H1 (cell line): ENCODE results near the gene SLC35E1. TPM values are rescaled to one million over a fixed set of nuclear protein-coding genes. Genes with fewer than 3 reads are reported as not detected.

Experiments
- CTCF ChIA-PET: fragments of 300-600 bp; sonication (Branson Sonifier 250); formaldehyde crosslinking; loops from one replicate; lab custom pipeline; 2021; ENCODE audit not compliant: partially characterized antibody; lab: Charles Lee
- POLR2A ChIA-PET: fragments of 300-600 bp; sonication (Branson Sonifier 250); formaldehyde crosslinking; loops from one replicate; lab custom pipeline; 2021; ENCODE audit warnings: inconsistent platforms; ENCODE audit not compliant: partially characterized antibody; lab: Charles Lee
- DNase-seq, 2 experiments: peaks; one replicate each; pipeline versions ENCODE4 v3.0.0 to v3.0.0-alpha.2; 2010 to 2022; ENCODE audit warnings: low spot score in 2 of 2, low read depth in 1 of 2, mixed read lengths in 1 of 2
- FAIRE-seq: peaks from 2 replicates; lab custom pipeline; 2011; peaks lifted over from hg19 to GRCh38; lab: Jason Lieb, UNC
- H2AFZ ChIP-seq: 2 replicates; pipeline ENCODE4 v1.8.1; 2012; ENCODE audit warnings: low read length, inconsistent platforms
- H2AK5ac ChIP-seq: 2 replicates; pipeline ENCODE4 v1.6.1; 2013; ENCODE audit warnings: low read depth, low read length
- H2BK120ac ChIP-seq: replicated peaks from 2 replicates; pipeline ENCODE3; 2013; ENCODE audit warnings: low read depth, low read length, inconsistent platforms
- H2BK12ac ChIP-seq: 2 replicates; pipeline ENCODE4 v1.6.1; 2013; ENCODE audit warnings: low read depth, low read length
- H2BK15ac ChIP-seq: 2 replicates; pipeline ENCODE4 v1.6.1; 2013; ENCODE audit warnings: low read length
- H2BK20ac ChIP-seq: 2 replicates; pipeline ENCODE4 v1.6.1; 2013; ENCODE audit warnings: low read length
- H2BK5ac ChIP-seq: 2 replicates; pipeline ENCODE4 v1.6.1; 2013; ENCODE audit warnings: low read depth, low read length
- H3K14ac ChIP-seq: 2 replicates; pipeline ENCODE4 v1.6.1; 2013; ENCODE audit warnings: inconsistent platforms; ENCODE audit not compliant: insufficient read length
- H3K18ac ChIP-seq: 2 replicates; pipeline ENCODE4 v1.6.1; 2013; ENCODE audit warnings: low read length; ENCODE audit errors: extremely low read depth
- H3K23ac ChIP-seq: 2 replicates; pipeline ENCODE4 v1.6.1; 2013; ENCODE audit warnings: inconsistent platforms; ENCODE audit not compliant: insufficient read length
- H3K23me2 ChIP-seq: 2 replicates; pipeline ENCODE4 v1.6.1; 2013; ENCODE audit warnings: low read depth, low read length
- H3K27ac ChIP-seq: 2 replicates; pipeline ENCODE4 v1.6.1; 2011; ENCODE audit warnings: low read depth, low read length, inconsistent platforms
- H3K27me3 ChIP-seq, 4 experiments: replicated peaks in 1 of 4; 1 replicate in 1 of 4; 2 replicates in 3 of 4; pipeline versions ENCODE4 v1.6.1 to v1.8.1; 2011 to 2013; ENCODE audit warnings: low read length in 3 of 4, mild to moderate bottlenecking in 3 of 4, inconsistent platforms in 2 of 4, mixed read lengths in 2 of 4, moderate library complexity in 1 of 4; ENCODE audit not compliant: control insufficient read depth in 3 of 4, insufficient read depth in 3 of 4; ENCODE audit errors: extremely low read depth in 1 of 4
- H3K36me3 ChIP-seq, 4 experiments: 2 replicates each; pipeline versions ENCODE4 v1.6.1 to v1.8.1; 2011 to 2013; ENCODE audit warnings: mild to moderate bottlenecking in 4 of 4, low read length in 3 of 4, moderate library complexity in 2 of 4, control low read depth in 1 of 4, inconsistent platforms in 1 of 4; ENCODE audit not compliant: insufficient read depth in 4 of 4, control insufficient read depth in 2 of 4
- H3K4ac ChIP-seq: replicated peaks from 2 replicates; pipeline ENCODE3; 2013; ENCODE audit warnings: low read length, low read depth, mixed read lengths, inconsistent platforms; ENCODE audit not compliant: insufficient read length
- H3K4me1 ChIP-seq, 4 experiments: replicated peaks in 1 of 4; 1 replicate in 1 of 4; 2 replicates in 3 of 4; pipeline versions ENCODE4 v1.6.1 to v1.8.1; 2011 to 2013; ENCODE audit warnings: low read length in 3 of 4, inconsistent platforms in 2 of 4, mixed read lengths in 1 of 4; ENCODE audit not compliant: insufficient read depth in 4 of 4, control insufficient read depth in 3 of 4
- H3K4me2 ChIP-seq, 2 experiments: 2 replicates each; pipeline versions ENCODE4 v1.6.1 to v1.8.1; 2011 to 2013; ENCODE audit warnings: low read depth in 2 of 2, low read length in 2 of 2, control low read depth in 1 of 2, inconsistent platforms in 1 of 2, mild to moderate bottlenecking in 1 of 2; ENCODE audit not compliant: insufficient read depth in 1 of 2
- H3K4me3 ChIP-seq, 4 experiments: fragments of 200-600, 300-600 bp in 1 of 4; sonication (generic), shearing (Covaris generic), sonication (Bioruptor Twin) in 1 of 4; 2 replicates each; pipeline versions ENCODE4 v1.5.1 to v1.8.1; 2011 to 2016; ENCODE audit warnings: low read length in 4 of 4, low read depth in 3 of 4, control low read depth in 2 of 4, inconsistent platforms in 2 of 4, mild to moderate bottlenecking in 2 of 4, mixed read lengths in 1 of 4, moderate library complexity in 1 of 4; ENCODE audit not compliant: insufficient read depth in 2 of 4; ENCODE audit errors: extremely low read depth in 1 of 4
- H3K56ac ChIP-seq: replicated peaks from 2 replicates; pipeline ENCODE3; 2013; ENCODE audit warnings: low read depth, mild to moderate bottlenecking, mixed read lengths, low read length, inconsistent platforms; ENCODE audit not compliant: insufficient read length
- H3K79me1 ChIP-seq: 2 replicates; pipeline ENCODE4 v1.6.1; 2013; ENCODE audit warnings: low read depth, low read length, control low read depth
- H3K79me2 ChIP-seq, 2 experiments: 2 replicates each; pipeline versions ENCODE4 v1.6.1 to v1.8.1; 2012 to 2013; ENCODE audit warnings: low read length in 2 of 2, mild to moderate bottlenecking in 2 of 2, inconsistent platforms in 1 of 2; ENCODE audit not compliant: insufficient read depth in 2 of 2, control insufficient read depth in 1 of 2
- H3K9ac ChIP-seq, 4 experiments: replicated peaks in 1 of 4; 1 replicate in 1 of 4; 2 replicates in 3 of 4; pipeline versions ENCODE4 v1.6.1 to v1.8.1; 2011 to 2013; ENCODE audit warnings: low read depth in 3 of 4, low read length in 3 of 4, control low read depth in 2 of 4, mild to moderate bottlenecking in 2 of 4, moderate library complexity in 2 of 4, inconsistent platforms in 1 of 4; ENCODE audit errors: extremely low read depth in 1 of 4
- H3K9me3 ChIP-seq, 2 experiments: 2 replicates each; pipeline versions ENCODE4 v1.6.1 to v1.8.1; 2012 to 2013; ENCODE audit warnings: mild to moderate bottlenecking in 2 of 2, moderate library complexity in 2 of 2, control low read depth in 1 of 2, inconsistent platforms in 1 of 2, low read depth in 1 of 2, low read length in 1 of 2, mixed read lengths in 1 of 2; ENCODE audit not compliant: insufficient read depth in 2 of 2
- H4K20me1 ChIP-seq, 2 experiments: replicated peaks in 1 of 2; 2 replicates each; pipeline versions ENCODE3 to v1.8.1; 2011 to 2013; ENCODE audit warnings: inconsistent platforms in 2 of 2, low read length in 2 of 2, mild to moderate bottlenecking in 1 of 2; ENCODE audit not compliant: insufficient read depth in 2 of 2, control insufficient read depth in 1 of 2
- H4K5ac ChIP-seq: 2 replicates; pipeline ENCODE4 v1.6.1; 2013; ENCODE audit warnings: low read length, low read depth, mixed read lengths, inconsistent platforms; ENCODE audit not compliant: insufficient read length
- H4K8ac ChIP-seq: 2 replicates; pipeline ENCODE4 v1.8.0; 2013; ENCODE audit warnings: mild to moderate bottlenecking, moderate library complexity, low read length, inconsistent platforms; ENCODE audit not compliant: insufficient read depth; ENCODE audit errors: extremely low read depth
- H4K91ac ChIP-seq: replicated peaks from 2 replicates; pipeline ENCODE3; 2013; ENCODE audit warnings: low read length, mixed read lengths, inconsistent platforms; ENCODE audit not compliant: insufficient read length
- BRCA1 ChIP-seq: IDR thresholded peaks from 2 replicates; pipeline ENCODE4 v1.6.1; 2012; ENCODE audit warnings: low read depth, low read length, improper control_type of control experiment
- CEBPB ChIP-seq: IDR thresholded peaks from 2 replicates; pipeline ENCODE4 v1.6.1; 2012; ENCODE audit warnings: low read depth, low read length
- CHD1 ChIP-seq: IDR thresholded peaks from 2 replicates; pipeline ENCODE4 v1.6.1; 2012; ENCODE audit warnings: low read depth, low read length, improper control_type of control experiment
- CREB1 ChIP-seq: IDR thresholded peaks from 2 replicates; pipeline ENCODE4 v1.6.1; 2012; ENCODE audit warnings: inconsistent platforms
- JUND ChIP-seq: IDR thresholded peaks from 2 replicates; pipeline ENCODE4 v1.6.1; 2011; ENCODE audit warnings: mild to moderate bottlenecking, improper control_type of control experiment, low read length
- POU5F1 ChIP-seq: IDR thresholded peaks from 2 replicates; pipeline ENCODE4 v1.6.1; 2011; ENCODE audit warnings: low read depth, mild to moderate bottlenecking, low read length, moderate library complexity
- RAD21 ChIP-seq, 2 experiments: IDR thresholded peaks in 1 of 2; conservative IDR thresholded peaks in 1 of 2; 2 replicates each; pipeline ENCODE4 v1.6.1; 2011; ENCODE audit warnings: low read depth in 2 of 2, low read length in 2 of 2, improper control_type of control experiment in 1 of 2, inconsistent platforms in 1 of 2, mild to moderate bottlenecking in 1 of 2, moderate library complexity in 1 of 2
- TEAD4 ChIP-seq: IDR thresholded peaks from 2 replicates; pipeline ENCODE4 v1.6.1; 2012; ENCODE audit warnings: low read depth, low read length, inconsistent platforms, mixed read lengths
- WGBS, 2 experiments: shearing (Covaris generic) in 1 of 2; methylation state at CpG; one replicate each; pipeline versions ENCODE4 v1.1.6 to v1.1.7; 2013 to 2015; ENCODE audit warnings: low lambda C conversion rate in 2 of 2, mixed read lengths in 2 of 2, inconsistent platforms in 1 of 2, low coverage in 1 of 2, missing lambda C conversion rate in 1 of 2; ENCODE audit not compliant: insufficient replicate concordance in 2 of 2, insufficient coverage in 1 of 2, insufficient read length in 1 of 2; ENCODE audit errors: extremely low coverage in 1 of 2, missing lambda C conversion rate in 1 of 2; 5-methylcytosine and 5-hydroxymethylcytosine counted together
- polyA plus RNA-seq, 7 experiments: library from polyadenylated mRNA; depleted of rRNA in 3 of 7; stranded (reverse) in 5 of 7; unstranded in 2 of 7; fragments of >200 nt in 5 of 7; fragments of 200-250 nt in 2 of 7; gene quantifications; 1 replicate in 5 of 7; 2 replicates in 1 of 7; 4 replicates in 1 of 7; pipeline versions ENCODE4 v1.2.1 to v1.2.3, GENCODE V29; 2011 to 2013; ENCODE audit warnings: missing spikeins in 2 of 7, mixed read lengths in 2 of 7
- total RNA-seq: library from RNA; stranded (reverse); fragmentation: NEBNext Ultra II Directional; extraction: Animal tissue kit (Norgen Biotek cat#: 25700); gene quantifications from 2 replicates; pipeline ENCODE4 v1.2.1, GENCODE V29; 2021

Gene SLC35E1
- total and polyA plus RNA-seq, 2 of the 8 experiments (the other 6 are each of a cell fraction or from before 2014, with no cell fraction given) = 26.0 to 31.9 TPM

DNA sequence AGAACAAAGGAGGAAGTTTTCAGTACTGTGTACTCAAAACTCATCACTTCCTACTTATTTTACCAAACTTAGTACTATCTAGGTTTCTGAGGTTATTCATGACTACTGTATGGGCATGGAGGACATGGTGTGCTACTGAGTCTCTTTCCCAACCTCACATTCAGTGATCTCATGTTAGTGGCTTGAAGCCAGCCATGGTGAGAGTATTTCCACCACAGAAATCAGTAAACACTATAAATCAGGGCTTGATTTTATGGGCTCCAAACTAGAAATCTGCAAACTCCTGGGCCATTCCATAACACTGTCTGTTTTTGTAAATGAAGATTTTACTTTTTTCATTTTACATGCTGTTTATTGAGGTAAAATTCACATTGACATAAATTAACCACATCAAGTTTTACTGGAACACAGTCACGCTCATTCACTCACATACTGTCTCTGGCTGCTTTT, 36.1 kb upstream of the SLC35E1 start:
- Histone ChIP-seq H3K9ac (no peak overlapping the region), H3K27me3 (no peaks in the 10 kb centered on the region), H4K20me1 (peaks cover 12 to 34% of the 10 kb centered on the region in 2 experiments), H3K79me1 (peaks cover 46% of the 10 kb centered on the region), H3K27ac (no peak overlapping the region), H3K36me3 (no peaks in the 10 kb centered on the region), H4K8ac (no peak overlapping the region), H2BK15ac (no peak overlapping the region), H2BK20ac (no peak overlapping the region), H2AFZ (no peak overlapping the region), H3K14ac (no peak overlapping the region), H4K91ac (no peak overlapping the region), H3K56ac (no peak overlapping the region), H3K23ac (no peak overlapping the region), H3K4ac (no peak overlapping the region), H3K23me2 (no peaks in the 10 kb centered on the region), H3K4me3 (no peak overlapping the region), H2BK12ac (no peak overlapping the region), H3K18ac (no peak overlapping the region), H2BK5ac (no peak overlapping the region), H2AK5ac (no peak overlapping the region), H3K79me2 (peaks cover 0 to 88% of the 10 kb centered on the region in 2 experiments; a peak in 2 of 4 replicates), H4K5ac (no peak overlapping the region), H3K4me2 (no peak overlapping the region), H2BK120ac (no peak overlapping the region), H3K4me1 (no peaks in the 10 kb centered on the region), H3K9me3 (no peaks in the 10 kb centered on the region)
- ChIA-PET CTCF (interaction anchor here (0.7 to 1.5 kb wide), 2 partner anchors 17 to 81 kb away, joined by 3 read pairs; no protein-coding TSS in a partner anchor), POLR2A (interaction anchor here (0.8 to 1.4 kb wide), 2 partner anchors 10 to 19 kb away, joined by 3 read pairs; no protein-coding TSS in a partner anchor)
- no peak for DNase-seq
- TF ChIP-seq CREB1 (no peak), RAD21 (IDR thresholded peaks at IDR 0.05 in 1 of 2, conservative IDR thresholded peaks at IDR 0.05 in 1 of 2; ENCODE audit: low read depth in 2 of 2, low read length in 2 of 2) (no peak), POU5F1 (no peak), BRCA1 (no peak), CEBPB (no peak), JUND (no peak), TEAD4 (no peak), CHD1 (no peak)
- WGBS, 2 experiments = 75% methylated on average over 1 of the region's 1 CpG; no CpG with 5 or more reads in 1 of the 2 experiments
- no peak for FAIRE-seq
